Glomerular visceral epithelial cell (primary cell): ENCODE data around the gene GPR55.

Experiments used
- DNase-seq: peaks from one replicate; pipeline ENCODE4 v3.0.0-alpha.2; 2016; ENCODE audit errors: extremely low spot score

Gene GPR55

GRCh38 chr2:230919240-230919639 is 5.8 kb downstream of the GPR55 start:
- DNase-seq = no peak

- no peak for DNase-seq
Measured at GRCh38 chr2:230916218-230916617, 8.8 kb downstream of the GPR55 start.

- DNase-seq = no peak
Measured at GRCh38 chr2:230915319-230915718, 9.7 kb downstream of the GPR55 start.

- DNase-seq = no peak
Measured at GRCh38 chr2:230914886-230915285, 10.2 kb downstream of the GPR55 start.

- DNase-seq = no peak
Measured at GRCh38 chr2:230913406-230914143, 11.5 kb downstream of the GPR55 start.

GRCh38 chr2:230912724-230913123 is 12.3 kb downstream of the GPR55 start:
- no peak for DNase-seq

GRCh38 chr2:230912046-230912445 is 13.0 kb downstream of the GPR55 start:
- DNase-seq = no peak

GRCh38 chr2:230910546-230911177 is 14.4 kb downstream of the GPR55 start:
- no peak for DNase-seq

GRCh38 chr2:230909841-230910545 is 15.0 kb downstream of the GPR55 start:
- no peak for DNase-seq

- DNase-seq = peak; percentile 93
Measured at GRCh38 chr2:230908595-230909191, 16.3 kb downstream of the GPR55 start.

GRCh38 chr2:230908092-230908594 is 16.9 kb downstream of the GPR55 start:
- no peak for DNase-seq

GRCh38 chr2:230907361-230908091 is 17.5 kb downstream of the GPR55 start:
- DNase-seq = no peak

GRCh38 chr2:230906471-230907230 is 18.4 kb downstream of the GPR55 start:
- DNase-seq = no peak

- no peak for DNase-seq
Measured at GRCh38 chr2:230905448-230906421, 19.3 kb downstream of the GPR55 start.

- no peak for DNase-seq
Measured at GRCh38 chr2:230904856-230905447, 20.1 kb downstream of the GPR55 start.

- DNase-seq = no peak
Measured at GRCh38 chr2:230903231-230904150, 21.6 kb downstream of the GPR55 start.

GRCh38 chr2:230902180-230902899 is 22.7 kb downstream of the GPR55 start:
- peak; percentile 72 for DNase-seq
